ENCODE data around the gene AUTS2. TPM values are rescaled to one million over a fixed set of nuclear protein-coding genes. Genes with fewer than 3 reads are reported as not detected.

The AUTS2 gene
- total RNA-seq, 1 experiment from 2014 or later: 256 TPM

- Mint-ChIP-seq H3K9me3 (peaks cover 8 to 11% of the 10 kb centered on the region in 2 experiments), H3K4me3 (no peak overlapping the region)
Measured at GRCh38 chr7:70599446-70600190, 1001.3 kb downstream of the AUTS2 start.

More at GRCh38 chr7:70599446-70600190, 1001.3 kb downstream of the AUTS2 start:
- DNase-seq: no peak
- no peaks in the 10 kb centered on the region for H3K79me2 ChIP-seq (ENCODE audit: insufficient read depth, low read length)
- no peak overlapping the region for H2BK5ac ChIP-seq (ENCODE audit: insufficient read length, low read length)
- no peak for TF ChIP-seq CTCF (conservative IDR thresholded peaks at IDR 0.05)
- Mint-ChIP-seq H3K27ac (no peak overlapping the region), H3K4me1 (peaks cover 29 to 42% of the 10 kb centered on the region in 2 experiments), H3K36me3 (ENCODE audit: insufficient read depth in 1 of 3, low read depth in 3 of 3) (peaks cover 11 to 13% (median 12%) of the 10 kb centered on the region in 3 experiments; a peak in 6 of 7 replicates), H3K27me3 (ENCODE audit: low read depth) (peaks cover 82% of the 10 kb centered on the region)
- peaks cover 25% of the 10 kb centered on the region; the same call in 1 of the 2 replicates for H3K27me3 ChIP-seq (ENCODE audit: insufficient read depth, low read length)
- no peak overlapping the region for H2BK15ac ChIP-seq (ENCODE audit: low read depth, low read length)
- H3K23ac ChIP-seq (ENCODE audit: insufficient read length, low read depth, low read length): no peak overlapping the region
- no peak overlapping the region for H2AFZ ChIP-seq (ENCODE audit: low read length)
- H3K4ac ChIP-seq (ENCODE audit: low read depth, low read length): no peak overlapping the region
- no peak overlapping the region for H3K56ac ChIP-seq (ENCODE audit: insufficient read length, low read depth, low read length)
- H4K91ac ChIP-seq (ENCODE audit: insufficient read length, low read depth, low read length): no peak overlapping the region
- H4K8ac ChIP-seq (replicated peaks; ENCODE audit: insufficient read length, low read depth, low read length): no peak overlapping the region
- no peaks in the 10 kb centered on the region; the same call in 1 of the 2 replicates for H3K4me1 ChIP-seq (ENCODE audit: insufficient read depth, low read length)
- H3K23me2 ChIP-seq (ENCODE audit: insufficient read length, low read depth, low read length, poor library complexity, severe bottlenecking): peaks cover 5% of the 10 kb centered on the region
- no peak overlapping the region for H3K18ac ChIP-seq (ENCODE audit: insufficient read length, low read depth, low read length)
- H4K5ac ChIP-seq (ENCODE audit: insufficient read length, low read depth, low read length): no peak overlapping the region
- H2BK12ac ChIP-seq (ENCODE audit: insufficient read length, low read depth, low read length): no peak overlapping the region
- no peak overlapping the region for H3K4me2 ChIP-seq (ENCODE audit: insufficient read depth, insufficient read length, low read length)
- H2BK20ac ChIP-seq (ENCODE audit: low read depth, low read length, poor library complexity, severe bottlenecking): no peak overlapping the region
- H3K27ac ChIP-seq (ENCODE audit: insufficient read length, low read depth, low read length): no peak overlapping the region
- H3K9ac ChIP-seq (ENCODE audit: extremely low read depth, insufficient read length, low read length): no peak overlapping the region
- H4K20me1 ChIP-seq (ENCODE audit: control insufficient read depth, insufficient read depth, insufficient read length): no peaks in the 10 kb centered on the region
- no peaks in the 10 kb centered on the region for H3K79me1 ChIP-seq (ENCODE audit: insufficient read depth, low read depth, low read length, poor library complexity, severe bottlenecking)
- WGBS (ENCODE audit: extremely low coverage, insufficient read length, low lambda C conversion rate): no CpG with 5 or more reads among the region's 5 CpGs
- no peak overlapping the region for H2AK5ac ChIP-seq (ENCODE audit: insufficient read length, low read length)
- no peak overlapping the region for H3T11ph ChIP-seq (ENCODE audit: low read length)
- no peak overlapping the region for H3K14ac ChIP-seq (ENCODE audit: insufficient read depth, low read length)
- H2BK120ac ChIP-seq (ENCODE audit: low read depth, low read length, poor library complexity, severe bottlenecking): no peak overlapping the region
- no peaks in the 10 kb centered on the region for H3K9me3 ChIP-seq (ENCODE audit: control insufficient read depth, low read depth, low read length)

Measured in H9 (cell line).